Activated CD8-positive, alpha-beta memory T cell treated with anti-CD3 and anti-CD28 coated beads, Interleukin-2, amount 50 U/mL, for 1 hour (primary cell): ENCODE measurements around the gene PCDHA5.
"Not testable (repeated sequence)": the region's sequence is repeated elsewhere in the genome, so short reads cannot be mapped to it uniquely, and the experiment has no call there.

Experiments
- DNase-seq: peaks from one replicate; pipeline ENCODE4 v3.0.0-alpha.2; 2020; ENCODE audit errors: extremely low read depth

Gene PCDHA5

DNA sequence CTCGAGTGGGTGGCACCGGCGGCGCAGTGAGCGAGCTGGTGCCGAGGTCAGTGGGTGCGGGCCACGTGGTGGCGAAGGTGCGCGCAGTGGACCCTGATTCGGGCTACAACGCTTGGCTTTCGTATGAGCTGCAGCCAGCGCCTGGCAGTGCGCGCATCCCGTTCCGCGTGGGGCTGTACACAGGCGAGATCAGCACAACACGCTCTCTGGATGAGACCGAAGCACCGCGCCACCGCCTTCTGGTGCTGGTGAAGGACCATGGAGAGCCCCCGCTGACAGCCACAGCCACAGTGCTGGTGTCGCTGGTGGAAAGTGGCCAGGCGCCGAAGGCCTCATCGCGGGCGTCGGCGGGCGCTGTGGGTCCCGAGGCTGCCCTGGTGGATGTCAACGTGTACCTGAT, 2.1 kb downstream of the PCDHA5 start:
- no peak for DNase-seq

DNA sequence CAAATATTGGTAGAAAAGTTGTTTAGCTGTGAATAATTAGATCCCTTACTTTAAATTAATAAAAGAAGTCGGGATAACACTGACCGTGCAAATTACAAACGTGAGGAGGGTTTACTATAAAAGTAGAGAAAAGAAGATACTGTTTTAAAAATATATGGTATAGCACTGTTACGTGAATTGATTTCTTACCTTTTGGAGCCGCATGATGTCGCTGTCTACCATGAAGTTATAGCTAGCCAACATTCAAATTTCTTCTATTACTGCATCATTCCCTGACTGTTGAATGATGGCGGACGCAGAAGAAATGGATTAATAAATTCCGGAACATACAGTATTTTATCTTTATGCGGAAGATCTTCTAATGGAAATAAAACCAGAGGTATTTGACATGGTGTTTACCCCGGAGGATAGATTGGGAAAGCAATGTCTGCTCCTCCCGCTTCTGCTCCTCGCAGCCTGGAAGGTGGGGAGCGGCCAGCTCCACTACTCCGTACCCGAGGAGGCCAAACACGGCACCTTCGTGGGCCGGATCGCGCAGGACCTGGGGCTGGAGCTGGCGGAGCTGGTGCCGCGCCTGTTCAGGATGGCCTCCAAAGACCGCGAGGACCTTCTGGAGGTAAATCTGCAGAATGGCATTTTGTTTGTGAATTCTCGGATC, 6.4 kb downstream of the PCDHA5 start, which contains the start of gene PCDHA6:
Gene PCDHA6, plus strand, starts transcription at position 257 of the 658 bp plus-strand sequence. Its CDS starts 132 bp downstream, at position 389.
- no peak for DNase-seq

DNA sequence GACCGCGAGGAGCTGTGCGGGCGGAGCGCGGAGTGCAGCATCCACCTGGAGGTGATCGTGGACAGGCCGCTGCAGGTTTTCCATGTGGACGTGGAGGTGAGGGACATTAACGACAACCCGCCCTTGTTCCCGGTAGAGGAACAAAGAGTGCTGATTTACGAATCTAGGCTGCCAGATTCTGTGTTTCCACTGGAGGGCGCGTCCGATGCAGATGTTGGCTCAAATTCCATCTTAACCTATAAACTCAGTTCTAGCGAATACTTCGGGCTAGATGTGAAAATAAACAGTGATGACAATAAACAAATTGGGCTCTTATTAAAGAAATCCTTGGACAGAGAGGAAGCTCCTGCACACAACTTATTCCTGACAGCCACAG, 6.9 kb downstream of the PCDHA5 start:
- DNase-seq = no peak

DNA sequence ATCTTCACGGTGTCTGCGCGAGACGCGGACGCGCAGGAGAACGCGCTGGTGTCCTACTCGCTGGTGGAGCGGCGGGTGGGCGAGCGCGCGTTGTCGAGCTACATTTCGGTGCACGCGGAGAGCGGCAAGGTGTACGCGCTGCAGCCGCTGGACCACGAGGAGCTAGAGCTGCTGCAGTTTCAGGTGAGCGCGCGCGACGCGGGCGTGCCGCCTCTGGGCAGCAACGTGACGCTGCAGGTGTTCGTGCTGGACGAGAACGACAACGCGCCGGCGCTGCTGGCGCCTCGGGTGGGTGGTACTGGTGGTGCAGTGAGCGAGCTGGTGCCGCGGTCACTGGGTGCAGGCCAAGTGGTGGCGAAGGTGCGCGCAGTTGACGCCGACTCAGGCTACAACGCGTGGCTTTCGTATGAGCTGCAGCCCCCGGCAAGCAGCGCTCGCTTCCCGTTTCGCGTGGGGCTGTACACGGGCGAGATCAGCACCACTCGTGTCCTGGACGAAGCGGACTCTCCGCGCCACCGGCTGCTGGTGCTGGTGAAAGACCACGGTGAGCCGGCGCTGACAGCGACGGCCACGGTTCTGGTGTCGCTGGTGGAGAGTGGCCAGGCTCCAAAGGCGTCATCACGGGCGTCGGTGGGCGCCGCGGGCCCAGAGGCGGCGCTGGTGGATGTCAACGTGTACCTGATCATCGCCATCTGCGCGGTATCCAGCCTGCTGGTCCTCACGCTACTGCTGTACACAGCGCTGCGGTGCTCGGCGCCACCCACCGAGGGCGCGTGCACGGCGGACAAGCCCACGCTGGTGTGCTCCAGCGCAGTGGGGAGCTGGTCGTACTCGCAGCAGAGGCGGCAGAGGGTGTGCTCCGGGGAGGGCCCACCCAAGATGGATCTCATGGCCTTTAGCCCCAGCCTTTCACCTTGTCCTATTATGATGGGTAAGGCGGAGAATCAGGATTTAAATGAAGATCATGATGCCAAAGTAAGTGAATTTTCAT, 8.4 kb downstream of the PCDHA5 start:
- DNase-seq = not testable (repeated sequence)

DNA sequence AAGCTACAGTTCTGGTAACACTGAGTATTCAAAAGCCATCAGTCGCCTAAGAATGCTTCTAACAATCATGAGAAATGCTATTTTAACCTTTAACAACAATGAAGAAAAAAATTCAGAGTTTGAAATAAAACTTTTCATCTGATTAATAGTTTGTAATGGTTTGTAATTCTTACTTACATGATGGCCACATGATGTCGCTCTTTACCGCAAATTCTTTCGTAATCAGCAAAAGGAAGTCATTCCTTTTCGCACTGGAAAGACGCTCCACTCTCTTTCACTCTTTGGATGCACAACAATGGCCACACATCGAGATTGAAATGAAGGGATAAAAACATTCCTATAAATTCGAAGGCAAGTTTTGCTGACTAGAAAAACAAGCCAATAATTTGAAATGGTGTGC, 12.6 kb downstream of the PCDHA5 start, which contains the start of gene PCDHA7:
Gene PCDHA7, plus strand, starts transcription at position 277 of the 400 bp plus-strand sequence. Its CDS starts 115 bp downstream, at position 392.
- no peak for DNase-seq

DNA sequence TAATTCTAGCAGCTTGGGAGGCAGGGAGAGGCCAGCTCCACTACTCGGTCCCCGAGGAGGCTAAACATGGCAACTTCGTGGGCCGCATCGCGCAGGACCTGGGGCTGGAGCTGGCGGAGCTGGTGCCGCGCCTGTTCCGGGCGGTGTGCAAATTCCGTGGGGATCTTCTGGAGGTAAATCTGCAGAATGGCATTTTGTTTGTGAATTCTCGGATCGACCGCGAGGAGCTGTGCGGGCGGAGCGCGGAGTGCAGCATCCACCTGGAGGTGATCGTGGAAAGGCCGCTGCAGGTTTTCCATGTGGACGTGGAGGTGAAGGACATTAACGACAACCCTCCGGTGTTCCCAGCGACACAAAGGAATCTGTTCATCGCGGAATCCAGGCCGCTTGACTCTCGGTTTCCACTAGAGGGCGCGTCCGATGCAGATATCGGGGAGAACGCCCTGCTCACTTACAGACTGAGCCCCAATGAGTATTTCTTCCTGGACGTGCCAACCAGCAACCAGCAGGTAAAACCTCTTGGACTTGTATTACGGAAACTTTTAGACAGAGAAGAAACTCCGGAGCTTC, 13.1 kb downstream of the PCDHA5 start:
- not testable (repeated sequence) for DNase-seq

DNA sequence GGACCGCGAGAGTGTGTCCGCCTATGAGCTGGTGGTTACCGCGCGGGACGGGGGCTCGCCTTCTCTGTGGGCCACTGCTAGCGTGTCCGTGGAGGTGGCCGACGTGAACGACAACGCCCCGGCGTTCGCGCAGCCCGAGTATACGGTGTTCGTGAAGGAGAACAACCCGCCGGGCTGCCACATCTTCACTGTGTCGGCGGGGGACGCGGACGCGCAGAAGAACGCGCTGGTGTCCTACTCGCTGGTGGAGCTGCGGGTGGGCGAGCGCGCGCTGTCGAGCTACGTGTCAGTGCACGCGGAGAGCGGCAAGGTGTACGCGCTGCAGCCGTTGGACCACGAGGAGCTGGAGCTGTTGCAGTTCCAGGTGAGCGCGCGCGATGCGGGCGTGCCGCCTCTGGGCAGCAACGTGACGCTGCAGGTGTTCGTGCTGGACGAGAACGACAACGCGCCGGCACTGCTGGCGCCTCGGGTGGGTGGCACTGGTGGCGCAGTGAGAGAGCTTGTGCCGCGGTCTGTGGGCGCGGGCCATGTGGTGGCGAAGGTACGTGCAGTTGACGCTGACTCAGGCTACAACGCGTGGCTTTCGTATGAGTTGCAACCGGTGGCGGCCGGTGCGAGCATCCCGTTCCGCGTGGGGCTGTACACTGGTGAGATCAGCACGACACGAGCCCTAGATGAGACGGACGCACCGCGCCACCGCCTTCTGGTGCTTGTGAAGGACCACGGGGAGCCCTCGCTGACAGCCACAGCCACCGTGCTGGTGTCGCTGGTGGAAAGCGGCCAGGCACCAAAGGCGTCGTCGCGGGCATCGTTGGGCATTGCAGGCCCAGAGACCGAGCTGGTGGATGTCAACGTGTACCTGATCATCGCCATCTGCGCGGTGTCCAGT, 14.5 kb downstream of the PCDHA5 start:
- no peak for DNase-seq

DNA sequence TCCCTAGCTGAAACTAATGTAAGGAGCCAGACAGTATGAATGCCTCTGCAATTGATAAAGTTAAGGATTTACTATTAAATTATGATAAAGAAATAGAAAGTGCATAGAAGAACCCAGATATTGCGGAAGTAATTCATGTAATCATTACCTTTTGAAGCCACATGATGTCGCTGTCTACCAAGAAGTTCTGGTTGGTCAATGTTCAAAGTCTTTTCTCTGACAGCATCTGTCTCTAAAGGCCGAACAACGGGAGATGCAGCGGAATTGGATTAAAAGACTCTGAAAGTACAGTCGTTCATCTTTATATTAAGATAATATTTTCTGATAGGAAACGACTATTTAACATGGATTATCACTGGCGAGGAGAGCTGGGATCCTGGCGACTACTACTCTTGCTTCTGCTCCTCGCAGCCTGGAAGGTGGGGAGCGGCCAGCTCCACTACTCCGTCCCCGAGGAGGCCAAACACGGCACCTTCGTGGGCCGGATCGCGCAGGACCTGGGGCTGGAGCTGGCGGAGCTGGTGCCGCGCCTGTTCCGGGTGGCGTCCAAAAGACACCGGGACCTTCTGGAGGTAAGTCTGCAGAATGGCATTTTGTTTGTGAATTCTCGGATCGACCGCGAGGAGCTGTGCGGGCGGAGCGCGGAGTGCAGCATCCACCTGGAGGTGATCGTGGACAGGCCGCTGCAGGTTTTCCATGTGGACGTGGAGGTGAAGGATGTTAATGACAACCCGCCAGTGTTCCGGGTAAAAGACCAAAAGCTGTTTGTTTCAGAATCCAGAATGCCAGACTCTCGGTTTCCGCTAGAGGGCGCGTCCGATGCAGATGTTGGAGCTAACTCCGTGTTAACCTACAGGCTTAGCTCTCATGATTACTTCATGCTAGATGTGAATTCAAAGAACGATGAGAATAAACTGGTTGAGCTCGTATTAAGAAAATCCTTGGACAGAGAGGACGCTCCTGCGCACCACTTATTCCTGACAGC, 19.9 kb downstream of the PCDHA5 start, which contains the start of gene PCDHA8:
Gene PCDHA8, plus strand, starts transcription at position 210 of the 985 bp plus-strand sequence. Its CDS starts 135 bp downstream, at position 345.
- DNase-seq = no peak

DNA sequence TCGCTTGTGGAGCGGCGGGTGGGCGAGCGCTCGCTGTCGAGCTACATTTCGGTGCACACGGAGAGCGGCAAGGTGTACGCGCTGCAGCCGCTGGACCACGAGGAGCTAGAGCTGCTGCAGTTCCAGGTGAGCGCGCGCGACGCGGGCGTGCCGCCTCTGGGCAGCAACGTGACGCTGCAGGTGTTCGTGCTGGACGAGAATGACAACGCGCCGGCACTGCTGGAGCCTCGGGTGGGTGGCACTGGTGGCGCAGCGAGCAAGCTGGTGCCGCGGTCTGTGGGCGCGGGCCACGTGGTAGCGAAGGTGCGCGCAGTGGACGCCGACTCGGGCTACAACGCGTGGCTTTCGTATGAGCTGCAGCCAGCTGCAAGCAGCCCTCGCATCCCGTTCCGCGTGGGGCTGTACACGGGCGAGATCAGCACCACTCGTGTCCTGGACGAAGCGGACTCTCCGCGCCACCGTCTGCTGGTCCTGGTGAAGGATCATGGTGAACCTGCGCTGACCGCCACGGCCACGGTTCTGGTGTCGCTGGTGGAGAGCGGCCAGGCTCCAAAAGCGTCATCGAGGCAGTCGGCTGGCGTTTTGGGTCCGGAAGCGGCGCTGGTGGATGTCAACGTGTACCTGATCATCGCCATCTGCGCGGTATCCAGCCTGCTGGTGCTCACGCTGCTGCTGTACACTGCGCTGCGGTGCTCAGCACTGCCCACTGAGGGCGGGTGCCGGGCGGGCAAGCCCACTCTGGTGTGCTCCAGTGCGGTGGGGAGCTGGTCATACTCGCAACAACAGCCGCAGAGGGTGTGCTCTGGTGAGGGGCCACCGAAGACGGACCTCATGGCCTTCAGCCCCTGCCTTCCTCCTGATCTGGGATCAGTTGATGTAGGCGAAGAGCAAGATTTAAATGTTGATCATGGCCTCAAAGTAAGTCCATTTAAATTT, 21.7 kb downstream of the PCDHA5 start:
- DNase-seq = no peak

DNA sequence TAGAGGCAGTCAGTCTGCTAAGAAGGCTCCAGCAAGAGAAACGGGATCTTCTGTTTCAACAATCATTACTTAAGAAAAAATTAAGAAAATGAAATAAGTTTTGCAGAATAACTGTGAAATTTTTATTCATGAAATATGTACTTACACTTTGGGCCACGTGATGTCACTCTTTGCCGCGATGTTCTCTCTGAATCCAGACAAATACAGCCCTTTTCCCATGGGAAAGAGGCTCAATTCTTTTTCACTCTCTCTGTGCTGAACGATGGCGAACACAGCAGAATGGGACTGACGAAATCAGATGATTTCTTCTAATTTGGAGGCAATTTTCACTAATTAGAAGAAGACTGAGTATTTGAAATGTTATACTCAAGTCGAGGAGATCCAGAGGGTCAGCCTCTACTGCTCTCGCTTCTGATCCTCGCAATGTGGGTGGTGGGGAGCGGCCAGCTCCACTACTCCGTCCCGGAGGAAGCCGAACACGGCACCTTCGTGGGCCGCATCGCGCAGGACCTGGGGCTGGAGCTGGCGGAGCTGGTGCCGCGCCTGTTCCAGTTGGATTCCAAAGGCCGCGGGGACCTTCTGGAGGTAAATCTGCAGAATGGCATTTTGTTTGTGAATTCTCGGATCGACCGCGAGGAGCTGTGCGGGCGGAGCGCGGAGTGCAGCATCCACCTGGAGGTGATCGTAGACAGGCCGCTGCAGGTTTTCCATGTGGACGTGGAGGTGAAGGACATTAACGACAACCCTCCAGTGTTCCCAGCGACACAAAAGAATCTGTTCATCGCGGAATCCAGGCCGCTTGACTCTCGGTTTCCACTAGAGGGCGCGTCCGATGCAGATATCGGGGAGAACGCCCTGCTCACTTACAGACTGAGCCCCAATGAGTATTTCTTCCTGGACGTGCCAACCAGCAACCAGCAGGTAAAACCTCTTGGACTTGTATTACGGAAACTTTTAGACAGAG, 27.0 kb downstream of the PCDHA5 start, which contains the start of gene PCDHA9:
Gene PCDHA9, plus strand, starts transcription at position 244 of the 964 bp plus-strand sequence. Its CDS starts 114 bp downstream, at position 358.
- not testable (repeated sequence) for DNase-seq

DNA sequence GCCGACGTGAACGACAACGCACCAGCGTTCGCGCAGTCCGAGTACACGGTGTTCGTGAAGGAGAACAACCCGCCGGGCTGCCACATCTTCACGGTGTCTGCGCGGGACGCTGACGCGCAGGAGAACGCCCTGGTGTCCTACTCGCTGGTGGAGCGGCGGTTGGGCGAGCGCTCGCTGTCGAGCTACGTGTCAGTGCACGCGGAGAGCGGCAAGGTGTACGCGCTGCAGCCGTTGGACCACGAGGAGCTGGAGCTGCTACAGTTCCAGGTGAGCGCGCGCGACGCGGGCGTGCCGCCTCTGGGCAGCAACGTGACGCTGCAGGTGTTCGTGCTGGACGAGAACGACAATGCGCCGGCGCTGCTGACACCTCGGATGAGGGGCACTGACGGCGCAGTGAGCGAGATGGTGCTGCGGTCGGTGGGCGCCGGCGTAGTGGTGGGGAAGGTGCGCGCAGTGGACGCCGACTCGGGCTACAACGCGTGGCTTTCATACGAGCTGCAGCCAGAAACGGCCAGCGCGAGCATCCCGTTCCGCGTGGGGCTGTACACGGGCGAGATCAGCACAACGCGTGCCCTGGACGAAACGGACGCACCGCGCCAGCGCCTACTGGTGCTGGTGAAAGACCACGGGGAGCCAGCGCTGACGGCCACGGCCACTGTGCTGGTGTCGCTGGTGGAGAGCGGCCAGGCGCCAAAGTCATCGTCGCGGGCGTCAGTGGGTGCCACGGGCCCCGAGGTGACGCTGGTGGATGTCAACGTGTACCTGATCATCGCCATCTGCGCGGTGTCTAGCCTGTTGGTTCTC, 28.6 kb downstream of the PCDHA5 start:
- not testable (repeated sequence) for DNase-seq

DNA sequence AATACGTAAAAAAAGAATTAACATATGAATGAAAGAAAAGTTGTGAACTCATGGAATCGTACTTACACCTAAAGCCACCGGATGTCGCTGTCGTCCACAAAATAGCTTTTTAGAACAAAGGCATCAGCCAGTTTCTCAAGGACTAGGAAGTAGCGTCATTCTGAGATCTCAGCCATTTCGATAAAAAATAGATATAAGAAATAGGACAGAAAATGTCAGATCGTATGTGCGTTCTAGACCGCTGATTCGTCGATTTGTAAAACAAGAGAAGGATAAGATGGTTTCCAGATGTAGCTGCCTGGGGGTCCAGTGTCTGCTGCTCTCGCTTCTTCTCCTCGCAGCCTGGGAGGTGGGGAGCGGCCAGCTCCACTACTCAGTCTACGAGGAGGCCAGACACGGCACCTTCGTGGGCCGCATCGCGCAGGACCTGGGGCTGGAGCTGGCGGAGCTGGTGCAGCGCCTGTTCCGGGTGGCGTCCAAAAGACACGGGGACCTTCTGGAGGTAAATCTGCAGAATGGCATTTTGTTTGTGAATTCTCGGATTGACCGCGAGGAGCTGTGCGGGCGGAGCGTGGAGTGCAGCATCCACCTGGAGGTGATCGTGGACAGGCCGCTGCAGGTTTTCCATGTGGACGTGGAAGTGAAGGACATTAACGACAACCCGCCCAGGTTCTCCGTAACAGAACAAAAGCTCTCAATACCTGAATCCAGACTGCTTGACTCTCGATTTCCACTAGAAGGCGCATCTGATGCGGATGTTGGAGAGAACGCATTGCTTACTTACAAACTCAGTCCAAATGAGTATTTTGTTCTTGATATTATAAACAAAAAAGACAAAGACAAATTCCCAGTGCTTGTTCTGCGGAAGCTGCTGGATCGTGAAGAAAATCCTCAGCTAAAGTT, 34.6 kb downstream of the PCDHA5 start, which contains the start of gene PCDHA10:
Gene PCDHA10, plus strand, starts transcription at position 126 of the 903 bp plus-strand sequence. Its CDS starts 152 bp downstream, at position 278.
- no peak for DNase-seq

DNA sequence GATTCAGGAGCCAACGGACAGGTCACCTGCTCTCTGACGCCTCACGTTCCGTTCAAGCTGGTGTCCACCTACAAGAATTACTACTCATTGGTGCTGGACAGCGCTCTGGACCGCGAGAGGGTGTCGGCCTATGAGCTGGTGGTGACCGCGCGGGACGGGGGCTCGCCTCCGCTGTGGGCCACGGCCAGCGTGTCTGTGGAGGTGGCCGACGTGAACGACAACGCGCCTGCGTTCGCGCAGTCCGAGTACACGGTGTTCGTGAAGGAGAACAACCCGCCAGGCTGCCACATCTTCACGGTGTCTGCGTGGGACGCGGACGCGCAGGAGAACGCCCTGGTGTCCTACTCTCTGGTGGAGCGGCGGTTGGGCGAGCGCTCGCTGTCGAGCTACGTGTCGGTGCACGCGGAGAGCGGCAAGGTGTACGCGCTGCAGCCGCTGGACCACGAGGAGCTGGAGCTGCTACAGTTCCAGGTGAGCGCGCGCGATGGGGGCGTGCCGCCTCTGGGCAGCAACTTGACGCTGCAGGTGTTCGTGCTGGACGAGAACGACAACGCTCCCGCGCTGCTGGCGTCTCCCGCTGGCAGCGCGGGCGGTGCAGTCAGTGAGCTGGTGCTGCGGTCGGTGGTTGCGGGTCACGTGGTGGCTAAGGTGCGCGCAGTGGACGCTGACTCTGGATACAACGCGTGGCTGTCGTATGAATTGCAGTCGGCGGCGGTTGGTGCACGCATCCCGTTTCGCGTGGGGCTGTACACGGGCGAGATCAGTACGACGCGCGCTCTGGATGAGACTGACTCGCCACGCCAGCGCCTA, 36.0 kb downstream of the PCDHA5 start:
- no peak for DNase-seq

DNA sequence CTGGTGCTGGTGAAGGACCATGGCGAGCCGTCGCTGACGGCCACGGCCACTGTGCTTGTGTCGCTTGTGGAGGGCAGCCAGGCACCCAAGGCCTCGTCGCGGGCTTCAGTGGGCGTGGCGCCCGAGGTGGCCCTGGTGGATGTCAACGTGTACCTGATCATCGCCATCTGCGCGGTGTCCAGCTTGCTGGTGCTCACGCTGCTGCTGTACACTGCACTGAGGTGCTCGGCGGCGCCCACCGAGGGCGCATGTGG, 36.5 kb downstream of the PCDHA5 start:
- no peak for DNase-seq
